Measurements from ENCODE around the gene GABBR1.

DNA sequence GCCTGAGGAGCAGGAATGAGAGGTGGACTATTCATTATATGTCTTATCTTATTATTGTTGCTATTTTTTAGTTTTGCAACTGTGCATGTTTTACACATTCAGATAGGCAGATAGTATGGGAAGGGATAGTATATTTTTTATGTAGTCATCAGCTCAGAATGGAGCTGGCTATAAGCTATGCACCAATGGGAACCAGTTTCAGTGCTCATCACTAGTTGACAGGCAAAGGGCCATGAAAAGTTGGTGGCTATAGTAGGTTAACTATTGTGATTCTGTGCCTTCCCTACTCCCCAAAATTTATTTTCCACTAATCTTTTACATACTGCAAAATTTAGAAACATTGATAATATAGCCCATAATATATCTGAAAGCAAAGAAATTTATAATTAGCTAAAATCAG, 68.1 kb downstream of the GABBR1 start:
- TF ChIP-seq, protein P1, sequence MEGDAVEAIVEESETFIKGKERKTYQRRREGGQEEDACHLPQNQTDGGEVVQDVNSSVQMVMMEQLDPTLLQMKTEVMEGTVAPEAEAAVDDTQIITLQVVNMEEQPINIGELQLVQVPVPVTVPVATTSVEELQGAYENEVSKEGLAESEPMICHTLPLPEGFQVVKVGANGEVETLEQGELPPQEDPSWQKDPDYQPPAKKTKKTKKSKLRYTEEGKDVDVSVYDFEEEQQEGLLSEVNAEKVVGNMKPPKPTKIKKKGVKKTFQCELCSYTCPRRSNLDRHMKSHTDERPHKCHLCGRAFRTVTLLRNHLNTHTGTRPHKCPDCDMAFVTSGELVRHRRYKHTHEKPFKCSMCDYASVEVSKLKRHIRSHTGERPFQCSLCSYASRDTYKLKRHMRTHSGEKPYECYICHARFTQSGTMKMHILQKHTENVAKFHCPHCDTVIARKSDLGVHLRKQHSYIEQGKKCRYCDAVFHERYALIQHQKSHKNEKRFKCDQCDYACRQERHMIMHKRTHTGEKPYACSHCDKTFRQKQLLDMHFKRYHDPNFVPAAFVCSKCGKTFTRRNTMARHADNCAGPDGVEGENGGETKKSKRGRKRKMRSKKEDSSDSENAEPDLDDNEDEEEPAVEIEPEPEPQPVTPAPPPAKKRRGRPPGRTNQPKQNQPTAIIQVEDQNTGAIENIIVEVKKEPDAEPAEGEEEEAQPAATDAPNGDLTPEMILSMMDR (IDR thresholded peaks at IDR 0.05), result no peak
- TF ChIP-seq POLR2A (IDR thresholded peaks at IDR 0.05; ENCODE audit: low read depth), result no peak

Data from esophagus muscularis mucosa (tissue), 3 donors.